Measurements from ENCODE around the gene ZHX3.

Gene ZHX3

DNA sequence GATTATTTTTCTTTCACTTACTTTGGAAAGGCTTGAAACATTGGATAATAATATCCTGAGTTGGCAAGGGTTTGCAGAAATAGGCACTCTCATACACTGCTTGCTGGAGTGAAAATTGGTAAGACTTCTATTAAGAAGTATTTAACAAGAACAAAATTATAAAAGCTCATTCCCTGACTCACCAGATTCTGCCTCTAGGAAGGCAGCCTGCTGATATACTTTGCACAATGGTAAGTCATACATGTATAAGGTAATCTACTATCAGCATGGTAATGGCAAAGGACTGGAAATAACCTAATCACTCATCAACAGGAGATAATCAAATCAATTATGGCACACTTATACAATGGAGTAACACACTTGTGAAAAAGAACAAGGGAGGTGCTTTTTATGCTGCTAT lies 94.4 kb downstream of the ZHX3 start:
- no peak for DNase-seq (ENCODE audit: low read depth)

DNA sequence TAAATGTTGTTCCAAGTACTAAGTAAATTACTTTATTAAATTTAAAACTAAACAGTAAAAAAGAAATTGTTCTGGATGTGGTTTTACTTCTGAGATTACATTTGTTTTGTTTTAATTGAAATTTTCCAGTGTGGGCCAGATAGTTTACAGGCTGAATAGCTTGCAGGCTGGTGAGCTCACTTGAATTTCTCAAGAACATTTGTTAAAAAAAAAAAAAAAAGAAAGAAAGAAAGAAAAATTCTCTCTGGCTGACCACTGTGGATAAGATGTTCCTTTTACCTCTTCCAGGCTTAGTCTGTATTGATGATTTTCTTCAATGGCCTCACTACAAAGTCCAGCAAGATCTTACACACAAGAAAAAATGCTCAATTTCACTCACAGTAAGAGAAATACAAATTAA lies 94.8 kb downstream of the ZHX3 start:
- H3K4me3 ChIP-seq (ENCODE audit: low read length) = no peak overlapping the region
- no peak for DNase-seq (ENCODE audit: low read depth)
- TF ChIP-seq, protein P1, sequence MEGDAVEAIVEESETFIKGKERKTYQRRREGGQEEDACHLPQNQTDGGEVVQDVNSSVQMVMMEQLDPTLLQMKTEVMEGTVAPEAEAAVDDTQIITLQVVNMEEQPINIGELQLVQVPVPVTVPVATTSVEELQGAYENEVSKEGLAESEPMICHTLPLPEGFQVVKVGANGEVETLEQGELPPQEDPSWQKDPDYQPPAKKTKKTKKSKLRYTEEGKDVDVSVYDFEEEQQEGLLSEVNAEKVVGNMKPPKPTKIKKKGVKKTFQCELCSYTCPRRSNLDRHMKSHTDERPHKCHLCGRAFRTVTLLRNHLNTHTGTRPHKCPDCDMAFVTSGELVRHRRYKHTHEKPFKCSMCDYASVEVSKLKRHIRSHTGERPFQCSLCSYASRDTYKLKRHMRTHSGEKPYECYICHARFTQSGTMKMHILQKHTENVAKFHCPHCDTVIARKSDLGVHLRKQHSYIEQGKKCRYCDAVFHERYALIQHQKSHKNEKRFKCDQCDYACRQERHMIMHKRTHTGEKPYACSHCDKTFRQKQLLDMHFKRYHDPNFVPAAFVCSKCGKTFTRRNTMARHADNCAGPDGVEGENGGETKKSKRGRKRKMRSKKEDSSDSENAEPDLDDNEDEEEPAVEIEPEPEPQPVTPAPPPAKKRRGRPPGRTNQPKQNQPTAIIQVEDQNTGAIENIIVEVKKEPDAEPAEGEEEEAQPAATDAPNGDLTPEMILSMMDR (conservative IDR thresholded peaks at IDR 0.05; ENCODE audit: low read depth, low read length) = no peak

More for the DNA sequence above, 94.4 kb downstream of the ZHX3 start:
- H3K4me3 ChIP-seq (ENCODE audit: low read length) = no peak overlapping the region
- TF ChIP-seq, protein P1 (conservative IDR thresholded peaks at IDR 0.05; ENCODE audit: low read depth, low read length) = no peak

DNA sequence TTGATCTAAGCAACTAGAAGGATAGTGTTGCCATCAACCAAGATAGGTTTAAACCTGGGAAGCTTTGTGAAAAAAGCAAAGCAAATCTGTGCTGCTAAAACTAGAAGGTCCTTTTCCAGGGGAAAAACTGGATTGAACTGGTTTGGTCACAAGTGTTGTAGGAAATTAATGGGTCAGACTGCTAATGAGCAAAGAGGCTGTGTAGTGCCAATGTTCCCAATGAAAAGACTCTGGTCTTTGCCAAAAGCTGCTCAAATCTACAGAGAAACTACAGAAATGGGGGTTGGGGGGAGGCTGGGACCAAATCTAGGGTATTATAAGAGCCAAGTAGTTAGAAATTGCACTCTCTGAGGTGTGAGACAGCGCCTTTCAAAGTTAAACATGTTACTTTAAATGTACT lies 95.2 kb downstream of the ZHX3 start:
- DNase-seq (ENCODE audit: low read depth) = no peak
- TF ChIP-seq, protein P1 (conservative IDR thresholded peaks at IDR 0.05; ENCODE audit: low read depth, low read length) = no peak

DNA sequence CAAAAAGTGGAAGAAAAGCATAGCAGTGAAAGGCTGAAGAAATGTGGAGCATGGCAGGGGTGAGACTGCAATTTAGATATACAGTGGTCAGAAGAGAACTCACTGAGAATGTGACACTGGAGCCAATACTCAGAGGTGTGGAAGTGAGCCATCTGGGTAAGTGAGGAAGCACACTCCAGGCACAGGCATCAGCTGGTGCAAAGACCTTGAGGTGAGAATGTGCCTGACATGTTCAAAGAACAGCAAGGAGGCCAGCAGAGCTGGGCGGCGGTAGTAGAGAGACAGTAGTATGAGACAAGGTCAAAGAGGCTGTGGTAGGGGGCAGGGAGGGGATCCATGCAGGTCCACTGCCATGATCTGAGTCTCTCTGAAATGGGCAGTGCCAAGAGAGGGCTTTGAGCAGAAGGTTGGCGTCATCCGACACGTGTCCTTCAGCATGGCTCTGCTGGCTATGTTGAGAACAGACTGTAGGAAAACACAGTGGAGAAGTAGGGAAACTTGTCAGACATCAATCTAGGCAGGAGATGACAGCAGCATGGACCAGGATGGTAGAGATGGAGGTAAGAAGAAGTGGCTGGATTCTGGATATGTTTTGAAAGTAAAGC lies 95.8 kb downstream of the ZHX3 start:
- DNase-seq (ENCODE audit: low read depth) = no peak
- H3K4me3 ChIP-seq (ENCODE audit: low read length) = no peak overlapping the region
- TF ChIP-seq, protein P1 (conservative IDR thresholded peaks at IDR 0.05; ENCODE audit: low read depth, low read length) = no peak

More for the DNA sequence above, 95.2 kb downstream of the ZHX3 start:
- H3K4me3 ChIP-seq (ENCODE audit: low read length) = no peak overlapping the region

DNA sequence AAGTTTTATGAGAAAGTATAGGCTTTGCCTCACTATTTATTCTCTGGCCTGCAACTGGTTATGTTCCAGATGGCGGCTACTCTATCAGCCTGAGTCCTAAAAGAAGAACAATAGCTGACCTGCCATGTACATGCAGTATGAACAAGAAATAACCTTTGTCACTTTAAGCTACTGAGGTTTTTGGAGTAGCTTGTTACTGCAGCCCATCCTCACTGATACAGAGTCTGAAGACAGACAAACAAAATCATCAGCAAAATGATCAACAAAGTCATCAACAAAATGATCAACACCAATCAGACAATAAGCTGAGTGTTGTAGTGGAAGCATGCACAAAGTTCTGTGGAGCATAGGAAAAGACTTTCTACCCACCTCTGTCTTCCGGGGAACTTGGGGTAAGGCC lies 97.7 kb downstream of the ZHX3 start:
- no peak for DNase-seq (ENCODE audit: low read depth)
- TF ChIP-seq, protein P1 (conservative IDR thresholded peaks at IDR 0.05; ENCODE audit: low read depth, low read length) = no peak
- H3K4me3 ChIP-seq (ENCODE audit: low read length) = no peak overlapping the region

DNA sequence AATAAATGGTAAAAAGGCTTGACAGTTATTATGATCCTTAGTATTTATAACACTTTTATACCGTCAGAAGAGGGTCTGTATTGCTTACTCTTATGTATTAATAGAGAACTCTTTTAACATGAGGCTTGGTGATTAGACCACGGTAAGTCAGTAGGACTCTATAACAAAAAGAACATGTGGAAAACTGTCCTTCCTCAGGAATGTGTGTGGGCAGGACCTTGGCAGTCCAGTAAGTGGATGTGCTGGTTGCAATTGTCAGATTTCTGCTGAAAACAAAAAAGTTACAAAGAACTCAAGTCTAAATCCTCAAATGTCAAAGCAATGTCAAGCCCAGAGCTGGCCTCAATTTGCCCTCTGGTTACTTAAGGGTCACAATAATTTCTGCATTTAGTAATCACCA lies 99.1 kb downstream of the ZHX3 start:
- TF ChIP-seq, protein P1 (conservative IDR thresholded peaks at IDR 0.05; ENCODE audit: low read depth, low read length) = no peak
- DNase-seq (ENCODE audit: low read depth) = no peak
- no peak overlapping the region for H3K4me3 ChIP-seq (ENCODE audit: low read length)

DNA sequence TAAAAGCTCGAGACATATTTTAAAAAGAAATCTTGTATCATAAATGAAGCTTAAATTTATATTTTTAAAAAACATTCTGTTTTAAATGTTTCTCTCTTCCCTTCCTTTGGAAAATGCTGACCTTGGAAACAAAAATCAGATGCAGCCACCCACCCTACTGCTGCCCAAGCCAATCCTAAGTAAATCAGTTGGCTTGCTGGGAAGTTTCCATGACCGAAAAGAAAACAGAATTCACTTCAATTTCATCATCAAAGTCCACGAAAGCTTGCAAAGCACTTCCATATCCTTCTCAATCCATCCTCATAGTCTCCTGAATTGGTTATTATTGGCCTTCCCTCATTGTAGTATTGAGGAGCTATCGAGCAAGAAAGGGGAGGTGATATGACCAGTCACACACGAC lies 100.1 kb downstream of the ZHX3 start:
- DNase-seq (ENCODE audit: low read depth) = no peak
- TF ChIP-seq, protein P1 (conservative IDR thresholded peaks at IDR 0.05; ENCODE audit: low read depth, low read length) = no peak
- no peak overlapping the region for H3K4me3 ChIP-seq (ENCODE audit: low read length)

All from retinal pigment epithelial cell (primary cell).